Measurements from ENCODE around the gene ATP2B3. TPM values are rescaled to one million over a fixed set of nuclear protein-coding genes. Genes with fewer than 3 reads are reported as not detected.

Gene ATP2B3
- total RNA-seq, 4 donors from 2014 or later: not detected

DNA sequence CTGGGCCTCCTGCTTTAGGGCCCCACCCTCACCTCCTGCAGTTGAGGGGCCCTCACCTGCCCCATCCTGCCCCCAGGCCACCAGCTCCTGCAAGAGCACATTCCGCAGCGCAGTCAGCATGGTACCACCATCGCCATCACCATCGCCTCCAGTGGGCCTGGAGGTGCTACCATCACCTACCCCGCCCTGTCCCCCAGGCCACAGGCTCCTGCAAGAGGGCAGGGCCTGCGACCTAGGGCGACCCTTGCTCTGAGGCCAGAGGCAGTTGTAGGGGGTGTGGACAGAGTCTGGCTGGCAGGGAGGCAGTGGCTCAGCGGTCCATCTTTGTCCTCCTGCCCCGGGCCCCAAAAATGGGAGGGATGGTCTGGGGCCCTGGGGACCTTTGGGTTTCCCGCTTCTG, 43.2 kb upstream of the ATP2B3 start:
- TF ChIP-seq, protein P1, sequence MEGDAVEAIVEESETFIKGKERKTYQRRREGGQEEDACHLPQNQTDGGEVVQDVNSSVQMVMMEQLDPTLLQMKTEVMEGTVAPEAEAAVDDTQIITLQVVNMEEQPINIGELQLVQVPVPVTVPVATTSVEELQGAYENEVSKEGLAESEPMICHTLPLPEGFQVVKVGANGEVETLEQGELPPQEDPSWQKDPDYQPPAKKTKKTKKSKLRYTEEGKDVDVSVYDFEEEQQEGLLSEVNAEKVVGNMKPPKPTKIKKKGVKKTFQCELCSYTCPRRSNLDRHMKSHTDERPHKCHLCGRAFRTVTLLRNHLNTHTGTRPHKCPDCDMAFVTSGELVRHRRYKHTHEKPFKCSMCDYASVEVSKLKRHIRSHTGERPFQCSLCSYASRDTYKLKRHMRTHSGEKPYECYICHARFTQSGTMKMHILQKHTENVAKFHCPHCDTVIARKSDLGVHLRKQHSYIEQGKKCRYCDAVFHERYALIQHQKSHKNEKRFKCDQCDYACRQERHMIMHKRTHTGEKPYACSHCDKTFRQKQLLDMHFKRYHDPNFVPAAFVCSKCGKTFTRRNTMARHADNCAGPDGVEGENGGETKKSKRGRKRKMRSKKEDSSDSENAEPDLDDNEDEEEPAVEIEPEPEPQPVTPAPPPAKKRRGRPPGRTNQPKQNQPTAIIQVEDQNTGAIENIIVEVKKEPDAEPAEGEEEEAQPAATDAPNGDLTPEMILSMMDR (IDR thresholded peaks at IDR 0.05; ENCODE audit: low read depth): no peak

DNA sequence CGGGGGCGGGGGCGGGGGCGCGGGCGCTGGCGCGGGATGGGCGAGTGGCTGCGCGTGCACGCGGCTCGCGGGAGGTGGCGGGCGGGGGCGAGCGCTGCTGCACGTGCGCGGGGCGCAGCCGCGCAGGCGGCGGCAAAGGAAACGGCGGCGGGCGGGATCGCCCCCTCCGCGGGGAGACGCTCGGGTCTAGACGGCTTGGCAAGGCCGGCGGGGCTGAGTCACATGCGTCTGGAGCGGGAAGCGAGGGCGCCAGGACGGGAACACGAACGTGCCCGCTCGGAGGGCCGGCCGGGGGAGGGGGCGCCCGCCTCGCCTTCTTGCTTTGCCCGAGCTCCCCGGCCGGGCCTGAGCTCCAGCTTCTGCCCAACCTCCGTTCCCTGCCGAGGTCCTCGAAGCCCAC, 42.7 kb upstream of the ATP2B3 start:
- TF ChIP-seq, protein P1 (IDR thresholded peaks at IDR 0.05; ENCODE audit: low read depth): no peak

GRCh38 chrX:153475271-153475670, 42.2 kb upstream of the ATP2B3 start:
- TF ChIP-seq, protein P1 (IDR thresholded peaks at IDR 0.05; ENCODE audit: low read depth): no peak

GRCh38 chrX:153475751-153476281, 41.6 kb upstream of the ATP2B3 start:
- TF ChIP-seq, protein P1 (IDR thresholded peaks at IDR 0.05; ENCODE audit: low read depth): no peak

DNA sequence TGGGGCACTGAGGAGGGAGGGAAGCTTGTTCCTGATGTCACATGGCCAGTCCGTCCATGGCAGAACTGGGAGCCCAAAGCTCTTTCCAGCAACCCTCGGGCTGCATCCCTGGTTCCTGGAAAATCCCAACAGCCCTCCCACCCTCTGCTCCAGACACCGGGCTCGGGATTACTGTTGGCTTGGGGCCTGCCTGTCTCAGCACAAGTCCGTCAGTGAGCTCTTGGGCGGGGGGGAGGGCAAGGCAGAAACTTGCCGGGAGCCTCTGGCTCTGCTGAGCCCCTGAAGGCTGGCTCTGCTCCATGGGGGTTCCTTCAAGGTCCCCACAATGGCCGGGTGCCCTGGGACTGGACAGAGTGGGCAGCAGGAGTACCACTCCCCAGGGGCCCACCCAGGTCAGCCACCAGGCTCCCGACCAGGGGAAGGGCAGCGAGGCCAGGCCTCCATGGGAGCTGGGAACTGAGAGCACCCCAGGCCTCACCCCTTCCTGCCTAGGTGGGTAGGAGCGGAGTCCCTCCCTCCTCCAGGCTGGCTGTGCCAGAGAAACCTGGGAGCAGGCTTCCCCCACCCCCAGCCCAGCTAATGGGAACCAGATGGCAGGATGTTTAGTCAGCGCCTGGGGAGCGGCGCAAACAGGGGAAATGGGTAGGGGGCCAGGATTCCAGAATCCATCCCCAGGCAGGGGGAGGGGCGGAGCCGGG, 40.6 kb upstream of the ATP2B3 start:
- TF ChIP-seq, protein P1 (IDR thresholded peaks at IDR 0.05; ENCODE audit: low read depth): no peak

DNA sequence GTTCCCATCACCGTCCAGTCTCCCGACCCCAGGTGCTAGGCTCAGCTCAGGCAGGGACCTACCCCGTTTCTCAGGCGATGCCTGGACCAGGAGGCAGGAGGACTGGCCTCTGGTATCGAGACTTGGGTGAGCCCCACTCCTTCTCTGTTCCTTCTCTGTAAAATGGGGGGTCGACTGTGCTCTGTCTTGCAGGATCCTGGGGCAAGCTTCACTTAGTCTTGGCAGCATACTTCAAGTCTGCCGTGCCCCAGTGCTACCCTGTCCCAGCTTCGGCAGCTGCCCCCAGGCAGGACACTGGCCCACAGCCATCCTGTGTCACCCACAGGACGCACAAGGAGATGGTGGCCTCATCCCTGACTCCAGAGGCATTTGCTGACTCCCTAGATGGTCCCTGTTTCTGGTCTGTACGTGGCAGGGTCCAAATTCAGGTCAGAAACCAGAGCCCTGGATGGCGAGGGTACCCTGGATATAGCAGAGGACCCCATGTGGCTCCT, 40.0 kb upstream of the ATP2B3 start:
- TF ChIP-seq, protein P1 (IDR thresholded peaks at IDR 0.05; ENCODE audit: low read depth): no peak

- TF ChIP-seq, protein P1 (IDR thresholded peaks at IDR 0.05; ENCODE audit: low read depth): no peak
Measured at GRCh38 chrX:153477901-153478300, 39.5 kb upstream of the ATP2B3 start.
